HepG2 (cell line): ENCODE data around the gene PLK3. TPM values are rescaled to one million over a fixed set of nuclear protein-coding genes. Genes with fewer than 3 reads are reported as not detected.
A peak's percentile ranks its signal among the peaks of the same experiment; 100 is the strongest.

Source experiments
- AKNA ChIP-seq: sonication (generic); formaldehyde crosslinking; IDR thresholded peaks from 2 replicates; pipeline ENCODE4 v1.4.0; 2020; ENCODE audit warnings: missing genetic modification reagents, borderline replicate concordance
- ATF7 ChIP-seq, 2 experiments: fragments of 450-650 bp in 1 of 2; sonication (generic) in 1 of 2; formaldehyde crosslinking in 1 of 2; IDR thresholded peaks; 2 replicates each; pipeline versions ENCODE4 v1.4.0 to v1.6.1; 2016 to 2020; ENCODE audit warnings: antibody characterized with exemption in 1 of 2, mild to moderate bottlenecking in 1 of 2, missing genetic modification reagents in 1 of 2
- HDAC6 ChIP-seq: fragments of 200-600 bp; sonication (generic); IDR thresholded peaks from 2 replicates; pipeline ENCODE4 v1.7.0; 2017; ENCODE audit warnings: mild to moderate bottlenecking, antibody characterized with exemption, low read length, low read depth
- KDM3A ChIP-seq: IDR thresholded peaks from 2 replicates; pipeline ENCODE4 v1.6.1; 2018; ENCODE audit warnings: low read depth, missing compliant biosample characterization
- MAZ ChIP-seq, 2 experiments: sonication (generic) in 1 of 2; formaldehyde crosslinking in 1 of 2; IDR thresholded peaks; 2 replicates each; pipeline versions ENCODE4 v1.5.0 to v1.6.1; 2012 to 2020; ENCODE audit warnings: low read depth in 2 of 2, mild to moderate bottlenecking in 2 of 2, borderline replicate concordance in 1 of 2, improper control_type of control experiment in 1 of 2, low read length in 1 of 2, missing genetic modification reagents in 1 of 2, moderate library complexity in 1 of 2
- POGK ChIP-seq: sonication (generic); formaldehyde crosslinking; conservative IDR thresholded peaks from 2 replicates; pipeline ENCODE4 v1.8.0; 2022; ENCODE audit warnings: mild to moderate bottlenecking, moderate library complexity, missing genetic modification reagents
- POGZ ChIP-seq: sonication (generic); formaldehyde crosslinking; IDR thresholded peaks from 2 replicates; pipeline ENCODE4 v1.4.0; 2020; ENCODE audit warnings: mild to moderate bottlenecking, missing genetic modification reagents
- SKI ChIP-seq: fragments of 450-650 bp; IDR thresholded peaks from one replicate; pipeline ENCODE4 v1.6.1; 2018; ENCODE audit warnings: mild to moderate bottlenecking; ENCODE audit not compliant: partially characterized antibody
- SP4 ChIP-seq: sonication (generic); formaldehyde crosslinking; IDR thresholded peaks from 2 replicates; pipeline ENCODE4 v1.8.1; 2023; ENCODE audit warnings: mild to moderate bottlenecking, missing genetic modification reagents
- THAP9 ChIP-seq: sonication (generic); formaldehyde crosslinking; IDR thresholded peaks from 2 replicates; pipeline ENCODE4; 2020; ENCODE audit warnings: missing genetic modification reagents, mild to moderate bottlenecking, borderline replicate concordance
- UBTF ChIP-seq: sonication (generic); formaldehyde crosslinking; IDR thresholded peaks from 2 replicates; pipeline ENCODE4 v1.4.0; 2020; ENCODE audit warnings: mild to moderate bottlenecking, missing genetic modification reagents
- ZC3H4 ChIP-seq: sonication (generic); formaldehyde crosslinking; IDR thresholded peaks from 2 replicates; pipeline ENCODE4 v1.4.0; 2020; ENCODE audit warnings: missing genetic modification reagents, borderline replicate concordance
- ZNF556 ChIP-seq: sonication (generic); formaldehyde crosslinking; IDR thresholded peaks from 2 replicates; pipeline ENCODE4 v1.4.0; 2020; ENCODE audit warnings: mild to moderate bottlenecking, missing genetic modification reagents, borderline replicate concordance
- ZNF589 ChIP-seq: sonication (generic); formaldehyde crosslinking; conservative IDR thresholded peaks from 2 replicates; pipeline ENCODE4 v1.8.0; 2022; ENCODE audit warnings: mild to moderate bottlenecking, moderate library complexity, missing genetic modification reagents
- polyA plus RNA-seq, 8 experiments: library from polyadenylated mRNA; depleted of rRNA in 3 of 8; stranded (reverse) in 7 of 8; unstranded in 1 of 8; fragments of >200 nt; fragmentation: Illumina TruSeq in 4 of 8; extraction: Trizol in 4 of 8; gene quantifications; 2 replicates each; pipeline versions ENCODE4 v1.2.1 to v1.2.3, GENCODE V29; 2011 to 2016; ENCODE audit warnings: low read depth in 4 of 8, missing spikeins in 1 of 8, mixed read lengths in 1 of 8; ENCODE audit not compliant: insufficient read depth in 1 of 8
- total RNA-seq, 5 experiments: library from RNA; depleted of rRNA; stranded (reverse); fragments of >200 nt; fragmentation: Illumina TruSeq; extraction: Trizol; gene quantifications; 2 replicates each; pipeline ENCODE4 v1.2.3, GENCODE V29; 2016; ENCODE audit warnings: low read depth in 1 of 5

PLK3 gene
- total and polyA plus RNA-seq, 2 of the 13 experiments (the other 11 are each of a cell fraction or from before 2014, with no cell fraction given) = 9.8 to 16.9 TPM

- TF ChIP-seq AKNA (no peak), KDM3A (CRISPR knock-in tag) (peak; percentile 67; the same call in 1 of the 2 replicates), HDAC6 (peak; percentile 88; the same call in 1 of the 2 replicates), ZC3H4 (peak; percentile 91), MAZ (IDR thresholded peaks at IDR 0.05; ENCODE audit: borderline replicate concordance, low read depth, low read length) (peak; percentile 70; the same call in 1 of the 2 replicates), MAZ (CRISPR knock-in tag; IDR thresholded peaks at IDR 0.05; ENCODE audit: low read depth) (no peak), POGZ (CRISPR knock-in tag) (peak; percentile 70; the same call in 1 of the 2 replicates), SKI (no peak), ZNF589 (CRISPR knock-in tag) (peak; percentile 81), UBTF (CRISPR knock-in tag) (peak; percentile 5; the same call in 1 of the 2 replicates), SP4 (CRISPR knock-in tag) (peak; percentile 36; the same call in 1 of the 2 replicates), THAP9 (CRISPR knock-in tag) (peak; percentile 69; the same call in 1 of the 2 replicates), ZNF556 (CRISPR knock-in tag) (peak; percentile 88; the same call in 1 of the 2 replicates), ATF7 (IDR thresholded peaks at IDR 0.05) (no peak), ATF7 (CRISPR knock-in tag; IDR thresholded peaks at IDR 0.05) (peak; percentile 48; the same call in 1 of the 2 replicates), POGK (CRISPR knock-in tag) (peak; percentile 88)
These were observed 19.6 kb downstream of the PLK3 start (continued) for GRCh38 chr1:44819608-44820327.
